CMK (cell line): ENCODE data around the gene MOG.
A peak's percentile ranks its signal among the peaks of the same experiment; 100 is the strongest.

Experiments
- DNase-seq: peaks from one replicate; pipeline ENCODE4 v3.0.0-alpha.2; 2010; ENCODE audit warnings: low read depth

The MOG gene

GRCh38 chr6:29676981-29677601 is 20.2 kb downstream of the MOG start:
- peak; percentile 27 for DNase-seq

- DNase-seq, result no peak
These were observed 21.2 kb downstream of the MOG start for GRCh38 chr6:29678114-29678513.

GRCh38 chr6:29679962-29680361 is 23.1 kb downstream of the MOG start:
- DNase-seq, result no peak

- DNase-seq, result no peak
These were observed 23.5 kb downstream of the MOG start for GRCh38 chr6:29680416-29680815.

- no peak for DNase-seq
These were observed 24.0 kb downstream of the MOG start, which contains the start of gene ZFP57 for GRCh38 chr6:29680904-29681303. ZFP57 (minus strand) TSS chr6:29681152; CDS start chr6:29677003, 4,149 bp downstream.

GRCh38 chr6:29681811-29682210 is 24.9 kb downstream of the MOG start:
- no peak for DNase-seq

- no peak for DNase-seq
These were observed 28.9 kb downstream of the MOG start for GRCh38 chr6:29685718-29686326.

- no peak for DNase-seq
These were observed 37.7 kb downstream of the MOG start for GRCh38 chr6:29694637-29695036.

- DNase-seq, result no peak
These were observed 39.5 kb downstream of the MOG start for GRCh38 chr6:29696147-29697125.

GRCh38 chr6:29702519-29703103 is 45.7 kb downstream of the MOG start:
- DNase-seq, result no peak

- DNase-seq, result no peak
These were observed 48.7 kb downstream of the MOG start for GRCh38 chr6:29705389-29706231.

GRCh38 chr6:29708432-29709179 is 51.7 kb downstream of the MOG start:
- DNase-seq, result no peak

- no peak for DNase-seq
These were observed 52.3 kb downstream of the MOG start for GRCh38 chr6:29709188-29709587.

- DNase-seq, result no peak
These were observed 53.5 kb downstream of the MOG start for GRCh38 chr6:29710281-29710941.

GRCh38 chr6:29720863-29721262 is 64.0 kb downstream of the MOG start:
- no peak for DNase-seq
